IMR-90 (cell line): ENCODE data around the gene PDZD7. TPM values are rescaled to one million over a fixed set of nuclear protein-coding genes. Genes with fewer than 3 reads are reported as not detected.

Experiments used
- ATAC-seq: fragments of 200-7000 bp; cut with Tn5 transposase; 2 replicates; pipeline ENCODE4 v1.9.1; 2020; ENCODE audit warnings: low read depth, mild to moderate bottlenecking, moderate library complexity
- BruUV-seq: library from RNA; stranded (reverse); fragments of 400-500 nt; replicated peaks from 2 replicates; lab custom pipeline; 2021; lab: Mats Ljungman, UMichigan
- CTCF ChIA-PET: fragments of 300-600 bp; formaldehyde crosslinking; extraction: SDS; loops from one replicate; lab custom pipeline; 2021; ENCODE audit warnings: antibody characterized with exemption; lab: Yijun Ruan, JAX
- POLR2A ChIA-PET: fragments of 300-600 bp; sonication (Branson Sonifier 250); formaldehyde crosslinking; loops from one replicate; lab custom pipeline; 2022; ENCODE audit warnings: antibody characterized with exemption; ENCODE audit not compliant: unreplicated experiment; lab: Charles Lee
- DNase-seq: peaks from one replicate; pipeline ENCODE4 v3.0.0; 2013
- H2AFZ ChIP-seq: replicated peaks from 2 replicates; pipeline ENCODE3; 2013; ENCODE audit warnings: low read length, mild to moderate bottlenecking; ENCODE audit not compliant: poor library complexity
- H2AK5ac ChIP-seq: 2 replicates; pipeline ENCODE4 v1.6.1; 2013; ENCODE audit warnings: low read depth, low read length, inconsistent platforms
- H2AK9ac ChIP-seq: replicated peaks from 2 replicates; pipeline ENCODE3; 2013; ENCODE audit warnings: mild to moderate bottlenecking, low read depth, low read length, moderate library complexity; ENCODE audit not compliant: poor library complexity
- H2BK120ac ChIP-seq: 2 replicates; pipeline ENCODE4 v1.6.1; 2013; ENCODE audit warnings: low read depth, low read length, inconsistent platforms
- H2BK15ac ChIP-seq: 3 replicates; pipeline ENCODE4 v1.6.1; 2013; ENCODE audit warnings: low read depth, low read length, inconsistent platforms
- H2BK20ac ChIP-seq: 2 replicates; pipeline ENCODE4 v1.6.1; 2013; ENCODE audit warnings: low read depth, mild to moderate bottlenecking, inconsistent platforms, low read length, moderate library complexity
- H2BK5ac ChIP-seq: 2 replicates; pipeline ENCODE4 v1.6.1; 2013; ENCODE audit warnings: mild to moderate bottlenecking, low read depth, low read length, inconsistent platforms; ENCODE audit not compliant: poor library complexity, severe bottlenecking
- H3K14ac ChIP-seq: replicated peaks from 2 replicates; pipeline ENCODE4 v1.6.1; 2013; ENCODE audit warnings: low read depth, low read length, inconsistent platforms
- H3K18ac ChIP-seq: 2 replicates; pipeline ENCODE4 v1.6.1; 2013; ENCODE audit warnings: low read depth, low read length, control low read depth
- H3K23ac ChIP-seq: 2 replicates; pipeline ENCODE4 v1.6.1; 2013; ENCODE audit warnings: low read depth, low read length, inconsistent platforms
- H3K27ac ChIP-seq: 2 replicates; pipeline ENCODE4 v1.5.1; 2013; ENCODE audit warnings: mild to moderate bottlenecking, control low read depth, low read length; ENCODE audit not compliant: insufficient read depth
- H3K27me3 ChIP-seq: 2 replicates; pipeline ENCODE4 v1.6.1; 2013; ENCODE audit warnings: low read length; ENCODE audit not compliant: control insufficient read depth, insufficient read depth
- H3K36me3 ChIP-seq: 2 replicates; pipeline ENCODE4 v1.6.1; 2013; ENCODE audit warnings: low read length, mixed read lengths; ENCODE audit not compliant: control insufficient read depth, insufficient read depth
- H3K4ac ChIP-seq: 2 replicates; pipeline ENCODE4 v1.6.1; 2013; ENCODE audit warnings: low read depth, low read length, inconsistent platforms
- H3K4me1 ChIP-seq: 2 replicates; pipeline ENCODE4 v1.6.1; 2013; ENCODE audit warnings: low read length, mixed read lengths; ENCODE audit not compliant: control insufficient read depth, insufficient read depth
- H3K4me2 ChIP-seq: 2 replicates; pipeline ENCODE4 v1.6.1; 2013; ENCODE audit warnings: low read depth, mild to moderate bottlenecking, control low read depth, low read length, moderate library complexity
- H3K4me3 ChIP-seq: 2 replicates; pipeline ENCODE4 v1.5.1; 2013; ENCODE audit warnings: low read depth, mild to moderate bottlenecking, control low read depth, low read length, moderate library complexity; ENCODE audit not compliant: insufficient read depth
- H3K56ac ChIP-seq: 2 replicates; pipeline ENCODE4 v1.6.1; 2013; ENCODE audit warnings: low read length, inconsistent platforms; ENCODE audit not compliant: insufficient read depth; ENCODE audit errors: extremely low read depth
- H3K79me1 ChIP-seq, 2 experiments: 2 replicates each; pipeline ENCODE4 v1.6.1; 2013; ENCODE audit warnings: low read length in 2 of 2, inconsistent platforms in 1 of 2, low read depth in 1 of 2
- H3K9ac ChIP-seq: 2 replicates; pipeline ENCODE4 v1.6.1; 2013; ENCODE audit warnings: low read depth, low read length, control low read depth
- H3K9me1 ChIP-seq: 2 replicates; pipeline ENCODE4 v1.6.1; 2013; ENCODE audit warnings: low read length, inconsistent platforms; ENCODE audit not compliant: insufficient read depth
- H3K9me3 ChIP-seq: 2 replicates; pipeline ENCODE4 v1.6.1; 2013; ENCODE audit warnings: low read length; ENCODE audit not compliant: control insufficient read depth, insufficient read depth
- H4K20me1 ChIP-seq: 2 replicates; pipeline ENCODE4 v1.6.1; 2013; ENCODE audit warnings: low read length, inconsistent platforms; ENCODE audit not compliant: insufficient read depth
- H4K5ac ChIP-seq: 2 replicates; pipeline ENCODE4 v1.6.1; 2013; ENCODE audit warnings: mild to moderate bottlenecking, low read depth, low read length, control low read depth
- H4K8ac ChIP-seq, 2 experiments: 2 replicates each; pipeline ENCODE4 v1.6.1; 2013; ENCODE audit warnings: low read depth in 2 of 2, low read length in 2 of 2, control low read depth in 1 of 2, inconsistent platforms in 1 of 2
- H4K91ac ChIP-seq: 2 replicates; pipeline ENCODE4 v1.6.1; 2013; ENCODE audit warnings: low read depth, low read length, inconsistent platforms; ENCODE audit not compliant: insufficient read depth
- FOS ChIP-seq: fragments of 150-350 bp; IDR thresholded peaks from 2 replicates; pipeline ENCODE4 v1.6.1; 2016; ENCODE audit warnings: low read depth, low read length
- RAD21 ChIP-seq: IDR thresholded peaks from 2 replicates; pipeline ENCODE4 v1.6.1; 2012; ENCODE audit warnings: low read length, improper control_type of control experiment
- dilution Hi-C: fragments of 300-500 bp; cut with HindIII; formaldehyde crosslinking; loops from one replicate; pipeline ENCODE4 v1.14.3; 2018; ENCODE audit warnings: low sequenced_read_pairs; ENCODE audit not compliant: unreplicated experiment
- in situ Hi-C: fragments of 300-500 bp; cut with MboI; formaldehyde crosslinking; loops from 3 replicates; pipeline ENCODE4 v1.14.3; 2019; ENCODE audit warnings: low sequenced_read_pairs, inconsistent platforms, mixed read lengths
- intact Hi-C: fragments of 100-400 bp; cut with micrococcal nuclease; formaldehyde crosslinking; loops from 2 replicates; pipeline ENCODE4 v1.10.0; 2022
- polyA plus RNA-seq, 3 experiments: library from polyadenylated mRNA; depleted of rRNA; stranded (reverse); fragments of >200 nt; gene quantifications; 2 replicates each; pipeline ENCODE4 v1.2.3, GENCODE V29; 2012; ENCODE audit warnings: low replicate concordance in 1 of 3
- total RNA-seq: library from RNA; depleted of rRNA; stranded (reverse); fragments of >200 nt; gene quantifications from 2 replicates; pipeline ENCODE4 v1.2.3, GENCODE V29; 2012

The PDZD7 gene
- total and polyA plus RNA-seq, 2 of the 4 experiments (the other 2 are of a cell fraction) = 0.90 to 1.5 TPM

DNA sequence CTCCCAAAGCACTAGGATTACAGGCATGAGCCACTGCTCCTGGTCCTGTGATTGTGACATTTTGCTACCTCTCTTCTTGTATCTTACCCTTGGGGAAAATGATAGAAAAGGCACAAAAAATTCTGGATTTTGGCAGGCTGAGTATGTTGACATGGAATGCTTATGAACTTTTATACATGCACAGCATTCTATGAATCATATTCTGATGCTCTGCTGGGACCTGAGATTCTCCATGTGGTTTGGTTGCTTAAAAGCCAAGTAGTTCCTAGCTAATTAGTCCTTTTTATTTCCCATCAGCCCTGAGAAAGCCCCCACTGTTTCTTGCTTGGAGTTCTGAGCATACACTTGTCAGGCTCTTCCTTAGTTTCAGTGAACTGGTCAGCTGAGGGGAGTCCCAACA is 22.6 kb upstream of the PDZD7 start:
- BruUV-seq = no TSS peak
- Histone ChIP-seq H3K4me1 (peaks cover 10% of the 10 kb centered on the region), H4K8ac (no peak overlapping the region), H3K23ac (no peak overlapping the region), H3K4me3 (no peak overlapping the region), H3K9ac (no peak overlapping the region), H4K5ac (no peak overlapping the region), H4K91ac (no peak overlapping the region), H4K20me1 (no peaks in the 10 kb centered on the region), H3K4ac (no peak overlapping the region), H3K9me1 (no peaks in the 10 kb centered on the region), H3K27ac (no peak overlapping the region), H3K56ac (no peak overlapping the region), H2AK9ac (no peak overlapping the region), H3K79me1 (peaks cover 4 to 19% of the 10 kb centered on the region in 2 experiments; a peak in 3 of 4 replicates), H2BK20ac (no peak overlapping the region), H3K9me3 (no peaks in the 10 kb centered on the region), H2AK5ac (no peak overlapping the region), H2AFZ (peak overlapping the region; percentile 53), H3K18ac (no peak overlapping the region), H3K27me3 (peaks cover 15% of the 10 kb centered on the region), H3K36me3 (no peaks in the 10 kb centered on the region), H2BK120ac (no peak overlapping the region), H3K14ac (no peak overlapping the region), H2BK15ac (no peak overlapping the region), H3K4me2 (no peak overlapping the region), H2BK5ac (no peak overlapping the region)
- CTCF ChIA-PET = interaction anchor here (1.8 kb wide), 1 partner anchor 13 kb away, joined by 5 read pairs; no protein-coding TSS in a partner anchor
- TF ChIP-seq FOS (peak; percentile 26; the same call in 1 of the 2 replicates), RAD21 (no peak)
- in situ Hi-C loops (no loop called here), dilution Hi-C loops (no loop called here), intact Hi-C loops (no loop called here)
- ATAC-seq = peak; percentile 46; the same call in 1 of the 2 replicates
- peak; percentile 74 for DNase-seq
- POLR2A ChIA-PET = no interaction called here
